EH (cell line): ENCODE measurements around the gene UNC5B.
A peak's percentile ranks its signal among the peaks of the same experiment; 100 is the strongest.

Source experiments
- DNase-seq: peaks from one replicate; pipeline ENCODE4 v3.0.0-alpha.2; 2015; ENCODE audit warnings: low read depth

UNC5B gene

DNA sequence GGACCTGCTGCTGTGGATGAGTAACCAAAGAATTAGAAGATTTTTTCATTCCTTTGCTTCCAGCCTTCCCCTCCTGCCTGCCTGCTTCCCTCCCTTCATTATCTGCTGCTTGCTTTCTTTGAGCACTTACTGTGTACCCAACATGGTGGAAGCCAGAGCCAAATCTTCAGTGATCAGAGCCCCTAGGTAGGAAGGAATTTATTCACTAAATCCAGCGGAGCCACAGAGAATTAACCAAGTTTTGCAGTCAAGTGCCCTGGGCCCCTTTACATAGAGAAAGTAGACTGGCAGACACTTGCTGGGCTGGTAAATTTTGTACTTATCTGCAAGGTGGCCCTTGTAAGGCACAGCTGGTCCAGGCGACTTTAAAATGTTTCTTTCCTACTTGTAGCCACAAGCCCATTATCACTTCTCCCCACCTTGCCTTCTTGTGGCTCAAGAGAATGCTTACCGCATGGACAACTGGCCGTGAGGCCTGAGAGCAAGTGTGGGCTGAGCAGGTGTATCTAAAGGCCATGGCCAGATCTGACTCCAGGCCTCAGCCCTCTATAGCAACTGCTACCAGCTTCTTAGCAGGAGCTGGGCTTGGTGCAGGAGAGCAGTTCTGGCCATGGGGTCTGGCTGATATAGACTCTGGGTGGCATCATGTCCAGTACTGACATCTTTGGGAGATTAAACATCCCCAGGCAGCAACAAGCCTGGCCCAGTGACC lies 11.1 kb downstream of the UNC5B start:
- DNase-seq: no peak

- no peak for DNase-seq
These were observed 13.1 kb downstream of the UNC5B start for GRCh38 chr10:71225291-71226058.

DNA sequence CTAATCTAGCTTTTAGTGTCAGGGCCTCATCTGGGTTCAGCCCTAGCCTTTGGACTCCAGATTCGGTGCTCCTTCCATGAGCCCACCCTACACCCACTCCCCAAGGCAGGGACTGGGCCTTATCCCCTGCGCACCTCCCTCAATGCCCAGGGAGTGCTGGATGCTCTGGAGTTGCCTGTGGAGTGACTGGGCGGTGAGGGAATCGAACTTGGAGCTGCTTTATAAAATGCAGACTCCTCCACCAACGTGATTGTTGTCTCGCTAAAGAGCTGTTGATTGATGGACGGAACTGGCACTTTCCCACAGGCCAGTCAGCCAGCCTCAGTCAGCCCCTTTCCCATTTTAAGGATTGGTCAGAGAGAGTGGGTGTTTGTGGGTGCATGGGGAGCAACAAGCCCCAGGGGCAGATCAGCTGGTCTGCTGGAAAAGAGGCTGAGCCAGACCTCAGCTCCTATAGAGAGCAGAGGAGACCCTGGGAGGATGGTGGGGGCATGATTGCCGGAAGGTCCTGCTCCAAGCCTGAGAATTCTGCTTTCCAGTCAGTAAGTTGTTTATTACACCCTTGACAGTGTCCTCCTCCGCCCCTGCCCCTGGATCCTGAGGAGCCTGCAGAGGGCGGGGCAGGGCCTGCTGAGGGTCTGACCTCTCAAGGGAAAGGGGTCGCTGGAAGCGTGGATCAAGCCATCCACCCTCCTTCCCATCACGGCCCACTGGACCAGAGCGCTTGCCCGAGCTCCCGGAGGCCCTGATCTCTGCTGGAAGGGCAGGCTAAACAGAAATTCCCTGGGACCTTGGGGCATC lies 16.7 kb downstream of the UNC5B start:
- no peak for DNase-seq

GRCh38 chr10:71229726-71230655 lies 17.6 kb downstream of the UNC5B start:
- DNase-seq: no peak

DNA sequence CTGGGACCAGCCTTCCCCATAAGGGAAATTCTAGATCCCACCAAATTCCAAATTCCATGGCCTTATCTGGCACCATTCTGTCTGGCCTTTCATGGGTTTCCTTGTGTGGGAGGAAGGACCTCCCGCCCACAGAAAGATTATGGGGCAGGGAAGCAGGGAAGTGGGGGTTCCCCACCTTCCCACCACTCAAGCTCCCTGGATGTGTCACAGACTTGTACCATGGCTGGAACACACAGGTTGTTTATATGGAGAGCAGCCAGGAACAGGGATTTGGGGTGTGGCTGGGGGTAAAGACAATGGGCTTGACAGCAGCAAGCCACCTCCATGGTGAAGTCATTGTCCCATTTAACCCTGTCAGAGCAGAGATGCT lies 18.3 kb downstream of the UNC5B start:
- DNase-seq: peak; percentile 24

DNA sequence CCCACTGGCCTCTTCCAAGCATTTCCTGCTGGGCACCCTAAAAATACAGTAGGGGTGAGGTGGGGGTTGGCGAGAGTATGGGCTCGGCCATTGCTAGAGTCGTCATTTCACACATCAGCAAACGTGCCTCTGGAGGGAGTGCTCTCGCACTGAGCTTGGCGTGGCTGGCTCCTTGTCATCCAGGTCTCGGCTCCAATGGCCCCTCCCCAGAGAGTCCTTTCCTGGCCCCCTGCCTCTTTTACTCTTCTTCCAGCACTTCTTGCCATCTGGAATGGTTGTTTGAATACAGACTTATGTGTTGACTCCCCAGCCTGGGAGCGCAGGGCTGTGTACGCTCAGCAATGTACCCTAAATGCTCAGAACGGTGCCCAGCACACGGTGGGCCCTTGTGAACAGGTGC lies 18.8 kb downstream of the UNC5B start:
- no peak for DNase-seq

GRCh38 chr10:71232089-71232998 lies 20.0 kb downstream of the UNC5B start:
- DNase-seq: no peak

- DNase-seq: no peak
These were observed 21.1 kb downstream of the UNC5B start for GRCh38 chr10:71233482-71233892.

DNA sequence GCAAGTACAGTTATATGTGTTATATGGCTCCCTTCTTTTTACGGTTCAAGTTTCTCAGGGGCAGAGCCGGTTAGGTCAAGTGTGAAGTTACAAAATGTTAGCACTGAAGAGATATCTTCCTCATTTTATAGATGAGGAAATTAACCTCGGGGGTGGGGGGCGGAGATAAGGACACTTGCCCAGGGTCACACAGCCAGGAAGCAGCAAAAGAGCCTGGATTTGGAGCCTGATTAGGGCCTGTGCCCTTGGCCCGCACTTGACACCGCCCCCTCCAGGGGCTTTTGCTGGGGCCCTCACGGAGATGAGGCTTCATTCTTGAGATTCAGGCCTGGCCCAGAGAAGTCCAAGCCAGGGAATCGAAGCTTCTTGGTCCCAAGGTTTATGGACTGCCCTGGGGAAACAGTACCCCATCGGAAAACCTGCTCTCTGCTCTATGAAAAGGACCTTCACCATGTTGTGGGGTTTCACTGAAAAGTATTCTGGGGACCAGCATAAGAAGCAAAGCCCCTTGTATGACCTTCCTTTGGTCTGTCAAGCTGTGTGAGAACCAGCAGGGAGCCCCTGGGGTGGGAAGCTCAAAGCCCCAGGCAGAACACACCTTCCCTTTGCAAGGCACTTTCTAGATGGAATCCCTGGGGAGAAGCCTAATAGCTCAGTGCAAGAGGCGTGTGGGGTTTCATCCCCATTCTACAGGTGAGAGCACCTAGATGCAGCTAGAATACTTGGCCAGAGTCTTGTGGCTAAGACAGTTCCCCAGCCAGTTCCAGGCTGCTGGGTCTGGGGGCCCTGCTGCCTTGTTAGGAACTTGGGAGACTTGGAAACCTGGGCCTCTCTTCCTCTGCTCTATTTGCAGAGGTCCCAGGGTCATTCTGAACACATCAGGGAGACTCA lies 21.9 kb downstream of the UNC5B start:
- DNase-seq: no peak

GRCh38 chr10:71234970-71235685 lies 22.8 kb downstream of the UNC5B start:
- DNase-seq: peak; percentile 94

GRCh38 chr10:71235808-71236207 lies 23.4 kb downstream of the UNC5B start:
- DNase-seq: no peak

- DNase-seq: peak; percentile 86
These were observed 23.9 kb downstream of the UNC5B start for GRCh38 chr10:71236286-71236685.

DNA sequence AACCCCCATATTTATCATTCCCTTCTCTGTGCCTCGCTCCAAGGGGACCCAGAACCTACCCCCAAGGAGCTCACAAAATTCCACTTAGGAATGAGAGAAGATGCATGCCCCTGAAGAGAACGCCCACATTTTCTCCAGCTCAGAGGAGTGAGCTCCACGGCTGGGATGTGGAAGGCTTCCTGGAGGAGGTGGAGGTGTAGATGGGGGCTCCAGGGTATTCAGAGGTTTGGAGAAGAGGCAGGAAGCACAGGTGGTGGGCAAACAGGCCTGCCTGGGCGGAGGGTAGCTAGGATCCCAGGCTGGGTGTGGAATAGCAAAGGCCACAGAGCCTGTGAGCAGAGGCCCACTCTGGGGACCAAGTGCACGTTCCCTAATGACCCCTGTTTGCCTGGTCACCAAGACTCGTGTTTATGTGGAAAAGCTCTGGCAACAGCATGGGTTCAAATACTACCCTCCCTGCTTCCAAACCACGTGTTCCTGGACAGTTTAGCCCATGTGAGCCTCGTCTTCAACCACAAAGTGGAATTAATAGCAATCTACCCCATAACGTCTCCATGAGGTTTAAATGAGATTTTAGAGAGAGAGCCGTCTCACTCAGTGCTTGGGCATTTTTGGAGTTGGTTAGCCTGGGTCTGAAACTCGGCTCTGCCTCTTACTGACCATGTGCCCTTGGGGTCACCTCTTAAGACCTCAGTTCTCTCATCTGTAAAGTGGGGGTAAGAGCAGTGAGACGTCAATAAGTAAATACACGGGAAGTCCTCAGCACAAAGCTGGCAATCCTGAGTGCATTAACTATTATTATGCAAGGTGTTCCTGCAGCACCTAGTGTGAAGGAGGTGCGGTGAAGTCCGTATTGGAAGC lies 24.7 kb downstream of the UNC5B start:
- no peak for DNase-seq

DNA sequence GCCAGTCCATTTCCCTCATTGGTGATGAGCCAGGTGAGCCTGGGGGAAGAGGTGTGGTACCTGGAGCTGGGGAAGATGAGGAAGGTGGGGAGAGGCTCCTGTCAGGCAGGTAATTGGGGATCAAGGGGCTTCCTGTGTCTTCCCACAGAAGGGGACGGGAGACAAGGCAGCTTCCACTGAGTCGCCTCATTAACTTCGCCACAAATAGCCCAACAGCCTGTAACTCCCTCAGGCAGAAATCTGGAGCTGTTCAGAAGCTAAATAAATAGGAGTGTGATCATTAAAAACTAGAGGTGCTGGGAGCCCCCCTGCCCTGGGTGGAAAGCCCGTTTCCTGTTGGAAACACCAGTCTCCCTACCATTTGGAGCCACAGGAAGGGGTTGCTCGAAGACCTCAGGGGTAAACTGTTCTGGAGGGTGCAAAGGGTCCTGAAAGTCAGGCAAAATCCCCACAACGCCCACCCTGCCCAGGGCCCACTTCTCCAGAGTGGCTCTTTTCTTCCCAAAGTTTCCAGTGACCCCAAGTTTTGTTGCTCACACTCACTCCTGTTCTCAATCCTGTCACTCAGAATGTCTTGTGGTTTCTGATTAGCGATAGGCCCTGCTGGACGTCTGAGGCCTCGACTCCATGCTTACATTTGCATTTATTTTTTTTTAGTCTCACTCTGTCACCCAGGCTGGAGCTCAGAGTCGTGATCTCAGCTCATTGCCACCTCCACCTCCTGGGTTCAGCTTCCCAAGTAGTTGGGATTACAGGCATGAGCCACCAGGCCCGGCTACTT lies 25.7 kb downstream of the UNC5B start:
- DNase-seq: peak; percentile 56

GRCh38 chr10:71238626-71239025 lies 26.3 kb downstream of the UNC5B start:
- no peak for DNase-seq

- no peak for DNase-seq
These were observed 27.0 kb downstream of the UNC5B start for GRCh38 chr10:71239131-71239915.
